SIG-M5 treated with dmso at 0.1 percent for 504 hours (cell line): ENCODE results near the gene FOXP1.

Experiments used
- DNase-seq: peaks from one replicate; lab custom pipeline; 2025; ENCODE audit not compliant: unreplicated experiment; lab: John Stamatoyannopoulos, UW

FOXP1 gene

GRCh38 chr3:71053495-71053894 is 530.0 kb downstream of the FOXP1 start:
- no peak for DNase-seq

- DNase-seq, result no peak
Measured at GRCh38 chr3:71052716-71053115, 530.8 kb downstream of the FOXP1 start.

- DNase-seq, result no peak
Measured at GRCh38 chr3:71051893-71052687, 531.4 kb downstream of the FOXP1 start.

GRCh38 chr3:71051259-71051595 is 532.3 kb downstream of the FOXP1 start:
- DNase-seq, result no peak

GRCh38 chr3:71050538-71051258 is 532.8 kb downstream of the FOXP1 start:
- no peak for DNase-seq

- DNase-seq, result no peak
Measured at GRCh38 chr3:71050166-71050537, 533.4 kb downstream of the FOXP1 start.

GRCh38 chr3:71048948-71049347 is 534.6 kb downstream of the FOXP1 start:
- no peak for DNase-seq

GRCh38 chr3:71047616-71048531 is 535.7 kb downstream of the FOXP1 start:
- DNase-seq, result no peak

- DNase-seq, result no peak
Measured at GRCh38 chr3:71046791-71047190, 536.7 kb downstream of the FOXP1 start.

- DNase-seq, result no peak
Measured at GRCh38 chr3:71045917-71046282, 537.6 kb downstream of the FOXP1 start.

- no peak for DNase-seq
Measured at GRCh38 chr3:71045212-71045916, 538.2 kb downstream of the FOXP1 start.

- no peak for DNase-seq
Measured at GRCh38 chr3:71042759-71043158, 540.8 kb downstream of the FOXP1 start.

GRCh38 chr3:71041371-71041770 is 542.2 kb downstream of the FOXP1 start:
- DNase-seq, result no peak

- DNase-seq, result no peak
Measured at GRCh38 chr3:71039332-71039731, 544.2 kb downstream of the FOXP1 start.

- no peak for DNase-seq
Measured at GRCh38 chr3:71037775-71038174, 545.8 kb downstream of the FOXP1 start.

- no peak for DNase-seq
Measured at GRCh38 chr3:71035886-71036285, 547.6 kb downstream of the FOXP1 start.

- DNase-seq, result no peak
Measured at GRCh38 chr3:71035314-71035713, 548.2 kb downstream of the FOXP1 start.

GRCh38 chr3:71033681-71034220 is 549.8 kb downstream of the FOXP1 start:
- no peak for DNase-seq

GRCh38 chr3:71031914-71032521 is 551.5 kb downstream of the FOXP1 start:
- DNase-seq, result no peak

- DNase-seq, result no peak
Measured at GRCh38 chr3:71031181-71031580, 552.3 kb downstream of the FOXP1 start.
